ENCODE results near the gene CDON.

DNA sequence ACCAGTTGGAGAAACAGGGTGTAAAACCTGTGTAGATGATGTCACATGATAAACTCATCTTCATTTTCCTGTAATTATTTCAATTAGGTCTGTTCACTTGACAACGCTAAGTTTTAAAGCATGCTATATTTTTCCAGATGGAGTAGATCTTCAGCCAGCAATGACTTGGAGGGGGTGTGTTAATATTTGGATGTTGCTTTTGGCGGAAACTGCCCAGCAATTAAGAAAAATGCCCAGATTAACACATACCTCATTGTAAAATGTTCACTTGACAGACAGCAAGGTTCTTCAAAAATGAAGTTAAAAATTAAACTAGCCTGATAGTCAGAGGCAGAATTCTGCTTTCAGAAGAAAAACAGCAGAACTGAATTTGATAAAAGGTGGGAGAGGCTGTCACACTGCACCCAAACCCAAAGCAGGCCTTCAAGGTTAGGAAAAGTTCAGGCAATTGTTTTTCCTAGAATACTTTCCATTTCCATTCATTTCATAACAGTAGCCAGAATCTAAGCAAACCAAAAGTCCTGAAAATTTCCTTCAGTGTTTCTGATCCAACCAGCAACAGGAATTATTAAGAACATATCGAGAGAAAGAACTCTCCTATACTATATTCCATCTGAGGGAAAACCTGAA, 83.8 kb downstream of the CDON start:
- TF ChIP-seq, protein P1, sequence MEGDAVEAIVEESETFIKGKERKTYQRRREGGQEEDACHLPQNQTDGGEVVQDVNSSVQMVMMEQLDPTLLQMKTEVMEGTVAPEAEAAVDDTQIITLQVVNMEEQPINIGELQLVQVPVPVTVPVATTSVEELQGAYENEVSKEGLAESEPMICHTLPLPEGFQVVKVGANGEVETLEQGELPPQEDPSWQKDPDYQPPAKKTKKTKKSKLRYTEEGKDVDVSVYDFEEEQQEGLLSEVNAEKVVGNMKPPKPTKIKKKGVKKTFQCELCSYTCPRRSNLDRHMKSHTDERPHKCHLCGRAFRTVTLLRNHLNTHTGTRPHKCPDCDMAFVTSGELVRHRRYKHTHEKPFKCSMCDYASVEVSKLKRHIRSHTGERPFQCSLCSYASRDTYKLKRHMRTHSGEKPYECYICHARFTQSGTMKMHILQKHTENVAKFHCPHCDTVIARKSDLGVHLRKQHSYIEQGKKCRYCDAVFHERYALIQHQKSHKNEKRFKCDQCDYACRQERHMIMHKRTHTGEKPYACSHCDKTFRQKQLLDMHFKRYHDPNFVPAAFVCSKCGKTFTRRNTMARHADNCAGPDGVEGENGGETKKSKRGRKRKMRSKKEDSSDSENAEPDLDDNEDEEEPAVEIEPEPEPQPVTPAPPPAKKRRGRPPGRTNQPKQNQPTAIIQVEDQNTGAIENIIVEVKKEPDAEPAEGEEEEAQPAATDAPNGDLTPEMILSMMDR (IDR thresholded peaks at IDR 0.05; ENCODE audit: low read length), result no peak
- no peak for TF ChIP-seq EZH2 (IDR thresholded peaks at IDR 0.05; ENCODE audit: borderline replicate concordance, low read length)
